Measurements from ENCODE around the gene B3GAT1. TPM values are rescaled to one million over a fixed set of nuclear protein-coding genes. Genes with fewer than 3 reads are reported as not detected.
A peak's percentile ranks its signal among the peaks of the same experiment; 100 is the strongest.

B3GAT1 gene
- total RNA-seq, 1 experiment from 2014 or later, result 34.3 TPM

DNA sequence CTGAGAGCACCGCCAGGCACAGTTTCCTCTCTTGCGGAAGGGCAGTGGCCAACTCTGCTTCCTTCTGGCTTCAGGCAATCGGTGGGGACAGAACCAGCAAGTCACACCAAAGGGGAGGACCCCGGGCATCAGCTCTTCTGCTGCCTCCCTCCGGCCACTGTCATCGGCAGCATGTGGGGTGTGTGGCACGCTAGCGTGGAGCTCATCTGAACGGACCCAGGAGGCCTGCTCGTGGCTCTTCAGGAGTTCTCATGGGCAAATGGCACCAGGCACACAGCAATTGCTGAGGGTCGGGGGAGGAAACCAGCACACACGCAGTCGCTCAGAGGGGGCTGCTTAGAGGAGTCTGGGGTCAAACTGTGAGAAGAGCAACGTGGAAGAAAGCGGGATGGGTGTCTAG is 26.9 kb downstream of the B3GAT1 start:
- H4K91ac ChIP-seq (ENCODE audit: insufficient read length, low read depth, low read length), result no peak overlapping the region
- H4K5ac ChIP-seq (ENCODE audit: insufficient read length, low read depth, low read length), result no peak overlapping the region
- no peak overlapping the region for H3K14ac ChIP-seq (ENCODE audit: insufficient read depth, low read length)
- H3K56ac ChIP-seq (ENCODE audit: insufficient read length, low read depth, low read length), result no peak overlapping the region
- H3K4me1 ChIP-seq (ENCODE audit: insufficient read depth, low read length), result no peaks in the 10 kb centered on the region
- no peak overlapping the region for H4K8ac ChIP-seq (replicated peaks; ENCODE audit: insufficient read length, low read depth, low read length)
- no peak overlapping the region for H2BK120ac ChIP-seq (ENCODE audit: low read depth, low read length, poor library complexity, severe bottlenecking)
- TF ChIP-seq, protein P1, sequence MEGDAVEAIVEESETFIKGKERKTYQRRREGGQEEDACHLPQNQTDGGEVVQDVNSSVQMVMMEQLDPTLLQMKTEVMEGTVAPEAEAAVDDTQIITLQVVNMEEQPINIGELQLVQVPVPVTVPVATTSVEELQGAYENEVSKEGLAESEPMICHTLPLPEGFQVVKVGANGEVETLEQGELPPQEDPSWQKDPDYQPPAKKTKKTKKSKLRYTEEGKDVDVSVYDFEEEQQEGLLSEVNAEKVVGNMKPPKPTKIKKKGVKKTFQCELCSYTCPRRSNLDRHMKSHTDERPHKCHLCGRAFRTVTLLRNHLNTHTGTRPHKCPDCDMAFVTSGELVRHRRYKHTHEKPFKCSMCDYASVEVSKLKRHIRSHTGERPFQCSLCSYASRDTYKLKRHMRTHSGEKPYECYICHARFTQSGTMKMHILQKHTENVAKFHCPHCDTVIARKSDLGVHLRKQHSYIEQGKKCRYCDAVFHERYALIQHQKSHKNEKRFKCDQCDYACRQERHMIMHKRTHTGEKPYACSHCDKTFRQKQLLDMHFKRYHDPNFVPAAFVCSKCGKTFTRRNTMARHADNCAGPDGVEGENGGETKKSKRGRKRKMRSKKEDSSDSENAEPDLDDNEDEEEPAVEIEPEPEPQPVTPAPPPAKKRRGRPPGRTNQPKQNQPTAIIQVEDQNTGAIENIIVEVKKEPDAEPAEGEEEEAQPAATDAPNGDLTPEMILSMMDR (conservative IDR thresholded peaks at IDR 0.05), result no peak
- Mint-ChIP-seq H3K4me3 (no peak overlapping the region; a peak in 1 of 5 replicates), H3K36me3 (ENCODE audit: insufficient read depth in 1 of 3, low read depth in 3 of 3) (peaks cover 11 to 34% (median 21%) of the 10 kb centered on the region in 3 experiments; a peak in 6 of 7 replicates), H3K27ac (peak overlapping the region in 1 of 3 experiments; percentile 87; a peak in 1 of 7 replicates), H3K27me3 (ENCODE audit: low read depth) (no peaks in the 10 kb centered on the region), H3K4me1 (peaks cover 9 to 10% of the 10 kb centered on the region in 2 experiments), H3K9me3 (no peaks in the 10 kb centered on the region; a peak in 1 of 5 replicates)
- no peaks in the 10 kb centered on the region for H3K23me2 ChIP-seq (ENCODE audit: insufficient read length, low read depth, low read length, poor library complexity, severe bottlenecking)
- no CpG with 5 or more reads among the region's 15 CpGs for WGBS (ENCODE audit: extremely low coverage, insufficient read length, low lambda C conversion rate)
- H2BK5ac ChIP-seq (ENCODE audit: insufficient read length, low read length), result no peak overlapping the region
- H3K4ac ChIP-seq (ENCODE audit: low read depth, low read length), result no peak overlapping the region
- H3K9ac ChIP-seq (ENCODE audit: extremely low read depth, insufficient read length, low read length), result no peak overlapping the region
- no peaks in the 10 kb centered on the region for H3K9me3 ChIP-seq (ENCODE audit: control insufficient read depth, low read depth, low read length)
- H2BK15ac ChIP-seq (ENCODE audit: low read depth, low read length), result no peak overlapping the region
- no peak overlapping the region for H2AK5ac ChIP-seq (ENCODE audit: insufficient read length, low read length)
- no peak overlapping the region for H3K27ac ChIP-seq (ENCODE audit: insufficient read length, low read depth, low read length)
- no peak overlapping the region for H2BK12ac ChIP-seq (ENCODE audit: insufficient read length, low read depth, low read length)
- no peak overlapping the region for H2AFZ ChIP-seq (ENCODE audit: low read length)
- H3K23ac ChIP-seq (ENCODE audit: insufficient read length, low read depth, low read length), result no peak overlapping the region
- DNase-seq, result no peak
- H3K27me3 ChIP-seq (ENCODE audit: insufficient read depth, low read length), result no peaks in the 10 kb centered on the region
- H3K79me1 ChIP-seq (ENCODE audit: insufficient read depth, low read depth, low read length, poor library complexity, severe bottlenecking), result no peaks in the 10 kb centered on the region
- no peak overlapping the region for H3T11ph ChIP-seq (ENCODE audit: low read length)
- no peaks in the 10 kb centered on the region for H3K79me2 ChIP-seq (ENCODE audit: insufficient read depth, low read length)
- H4K20me1 ChIP-seq (ENCODE audit: control insufficient read depth, insufficient read depth, insufficient read length), result no peaks in the 10 kb centered on the region
- H3K4me2 ChIP-seq (ENCODE audit: insufficient read depth, insufficient read length, low read length), result no peak overlapping the region
- H2BK20ac ChIP-seq (ENCODE audit: low read depth, low read length, poor library complexity, severe bottlenecking), result no peak overlapping the region
- no peak overlapping the region for H3K18ac ChIP-seq (ENCODE audit: insufficient read length, low read depth, low read length)
